Measurements from ENCODE around the gene BANP. TPM values are rescaled to one million over a fixed set of nuclear protein-coding genes. Genes with fewer than 3 reads are reported as not detected.

The BANP gene
- total and polyA plus RNA-seq, 2 donors (not counting 3 experiments of a cell fraction or from before 2014, with no cell fraction given) = 22.4 to 33.8 TPM

DNA sequence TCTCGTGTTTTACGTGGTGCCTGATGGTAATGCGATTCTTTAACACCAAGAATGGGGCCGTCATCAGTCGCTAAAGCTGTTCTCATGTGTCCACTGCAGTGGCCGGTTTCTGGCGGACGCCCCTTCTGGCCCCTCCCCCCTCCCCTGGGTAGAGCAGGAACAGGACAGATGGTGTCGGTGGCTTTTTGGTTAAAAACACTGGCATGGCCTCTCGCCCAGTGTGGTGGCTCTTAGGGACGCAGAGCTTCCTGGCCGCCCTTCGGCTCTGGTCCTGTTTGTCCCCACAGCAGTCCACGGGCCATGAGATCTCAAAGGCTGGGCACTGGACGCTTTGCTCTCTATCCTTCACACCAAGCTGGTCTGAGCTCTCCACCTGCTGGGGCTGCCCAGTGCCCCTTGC, 151.8 kb downstream of the BANP start:
- dilution Hi-C loops (cut with MboI; ENCODE audit: extremely low pct_ligation_motif_present, low sequenced_read_pairs) (no loop called here), intact Hi-C loops (cut with micrococcal nuclease) (no loop called here)
- no peaks in the 10 kb centered on the region for H3K36me3 ChIP-seq (ENCODE audit: control insufficient read depth in 2 of 2, extremely low read depth in 1 of 2, insufficient read depth in 2 of 2, low read length in 2 of 2)
- POLR2A ChIA-PET = no interaction called here
- H3K4me2 ChIP-seq (ENCODE audit: insufficient read depth, low read length) = no peak overlapping the region
- peaks cover 4 to 11% of the 10 kb centered on the region in 2 experiments for H3K27me3 ChIP-seq (ENCODE audit: control insufficient read depth in 2 of 2, insufficient read depth in 2 of 2, low read length in 2 of 2)
- no peak overlapping the region for H3K9ac ChIP-seq (replicated peaks; ENCODE audit: extremely low read depth, insufficient read depth, low read length)
- no peaks in the 10 kb centered on the region for H3K9me3 ChIP-seq (replicated peaks; ENCODE audit: control insufficient read depth, insufficient read depth, low read length)
- no peak for DNase-seq (ENCODE audit: low read depth, low spot score)
- no peak overlapping the region for H3K27ac ChIP-seq (ENCODE audit: insufficient read depth, low read depth, low read length)
- no peak overlapping the region for H3K4me3 ChIP-seq (replicated peaks in 1 of 3; ENCODE audit: insufficient read depth in 1 of 3, low read depth in 1 of 3, low read length in 3 of 3)
- no TSS peak for BruUV-seq (replicated peaks)
- no peak overlapping the region for H2AFZ ChIP-seq (ENCODE audit: low read depth, low read length)
- no peaks in the 10 kb centered on the region for H3K9me1 ChIP-seq (replicated peaks; ENCODE audit: control insufficient read depth, extremely low read depth, insufficient read depth, low read length)
- H3K79me2 ChIP-seq (ENCODE audit: control insufficient read depth, insufficient read depth, low read length) = no peaks in the 10 kb centered on the region
- no peaks in the 10 kb centered on the region for H3K4me1 ChIP-seq (ENCODE audit: control insufficient read depth, extremely low read depth, insufficient read depth, low read length)
- CTCF ChIA-PET = no interaction called here
- TF ChIP-seq POLR2A (IDR thresholded peaks at IDR 0.05; ENCODE audit: low read depth, low read length) = no peak
- TF ChIP-seq CTCF (IDR thresholded peaks at IDR 0.05; ENCODE audit: extremely low read depth in 1 of 2, insufficient read depth in 1 of 2, low read depth in 1 of 2, low read length in 2 of 2) = no peak
- no peak for TF ChIP-seq MAX (IDR thresholded peaks at IDR 0.05; ENCODE audit: insufficient read depth, insufficient read length)
- no peak for TF ChIP-seq GATA2 (IDR thresholded peaks at IDR 0.05; ENCODE audit: insufficient read depth, insufficient read length, low read depth, low read length)
- TF ChIP-seq MYC (IDR thresholded peaks at IDR 0.05; ENCODE audit: low read depth, low read length) = no peak
- TF ChIP-seq POLR2AphosphoS5 (IDR thresholded peaks at IDR 0.05; ENCODE audit: insufficient read depth, low read depth, low read length) = no peak
- H4K20me1 ChIP-seq (replicated peaks; ENCODE audit: control insufficient read depth, extremely low read depth, insufficient read depth, low read length) = no peaks in the 10 kb centered on the region
- FAIRE-seq = no peak

Data from endothelial cell of umbilical vein (primary cell).